HepG2 (cell line): Measurements from ENCODE around the gene SEMA6D. TPM values are rescaled to one million over a fixed set of nuclear protein-coding genes. Genes with fewer than 3 reads are reported as not detected.

ENCODE experiments used
- ATAC-seq: fragments of 200-7000 bp; cut with Tn5 transposase; 3 replicates; pipeline ENCODE4 v1.9.1; 2020; ENCODE audit warnings: mild to moderate bottlenecking, moderate library complexity
- BruUV-seq: library from RNA; stranded (reverse); fragments of 400-500 nt; replicated peaks from 2 replicates; lab custom pipeline; 2021; lab: Mats Ljungman, UMichigan
- CTCF ChIA-PET: fragments of 300-600 bp; formaldehyde crosslinking; extraction: SDS; loops from one replicate; lab custom pipeline; 2021; ENCODE audit warnings: low total read pairs, inconsistent platforms, low intra/inter-chr PET ratio; lab: Yijun Ruan, JAX
- POLR2A ChIA-PET: fragments of 350-600 bp; sonication (Branson Sonifier 250); formaldehyde crosslinking; loops from one replicate; lab custom pipeline; 2020; ENCODE audit warnings: antibody characterized with exemption, inconsistent platforms; lab: Yijun Ruan, JAX
- DNase-seq: peaks from one replicate; pipeline ENCODE4 v3.0.0-alpha.2; 2015; ENCODE audit warnings: low spot score
- FAIRE-seq: peaks from 3 replicates; lab custom pipeline; 2011; peaks lifted over from hg19 to GRCh38; lab: Jason Lieb, UNC
- H2AFZ ChIP-seq: one replicate; pipeline ENCODE4 v1.6.1; 2011; ENCODE audit warnings: low read length, inconsistent platforms
- H3K27ac ChIP-seq: fragments of 300-600 bp; 3 replicates; pipeline ENCODE4 v1.8.0; 2011; ENCODE audit warnings: mixed run types, mild to moderate bottlenecking, mixed read lengths, low read length, inconsistent platforms; ENCODE audit not compliant: insufficient read depth; ENCODE audit errors: extremely low read length
- H3K27me3 ChIP-seq, 2 experiments: fragments of 200-600 bp in 1 of 2; 2 replicates in 1 of 2; 3 replicates in 1 of 2; pipeline versions ENCODE4 v1.6.0 to v1.8.0; 2011; ENCODE audit warnings: low read length in 2 of 2, mild to moderate bottlenecking in 2 of 2, moderate library complexity in 2 of 2, inconsistent platforms in 1 of 2; ENCODE audit not compliant: insufficient read depth in 2 of 2, control insufficient read depth in 1 of 2
- H3K36me3 ChIP-seq, 2 experiments: fragments of 200-600 bp in 1 of 2; replicated peaks in 1 of 2; 2 replicates in 1 of 2; 3 replicates in 1 of 2; pipeline versions ENCODE4 v1.5.1 to v1.8.0; 2011; ENCODE audit warnings: low read length in 2 of 2, inconsistent platforms in 1 of 2; ENCODE audit not compliant: insufficient read depth in 2 of 2, control insufficient read depth in 1 of 2
- H3K4me1 ChIP-seq: 2 replicates; pipeline ENCODE4 v1.5.1; 2012; ENCODE audit warnings: low read length, inconsistent platforms; ENCODE audit not compliant: insufficient read depth
- H3K4me2 ChIP-seq: 2 replicates; pipeline ENCODE4 v1.6.0; 2011; ENCODE audit warnings: low read depth, low read length, inconsistent platforms
- H3K4me3 ChIP-seq, 3 experiments: fragments of 200-600 bp in 1 of 3; sonication (generic), shearing (Covaris generic) in 1 of 3; replicated peaks in 1 of 3; 2 replicates each; pipeline ENCODE4 v1.5.1; 2011 to 2016; ENCODE audit warnings: low read length in 3 of 3, inconsistent platforms in 2 of 3, low read depth in 2 of 3, mild to moderate bottlenecking in 2 of 3, control low read depth in 1 of 3, mixed read lengths in 1 of 3; ENCODE audit not compliant: insufficient read depth in 1 of 3
- H3K79me2 ChIP-seq: one replicate; pipeline ENCODE4 v1.6.1; 2011; ENCODE audit warnings: low read length, inconsistent platforms; ENCODE audit not compliant: insufficient read depth
- H3K9ac ChIP-seq: 2 replicates; pipeline ENCODE4 v1.6.0; 2011; ENCODE audit warnings: mild to moderate bottlenecking, low read depth, low read length, inconsistent platforms; ENCODE audit not compliant: insufficient read depth
- H3K9me3 ChIP-seq: 2 replicates; pipeline ENCODE4 v1.5.1; 2012; ENCODE audit warnings: mild to moderate bottlenecking, low read length
- H4K20me1 ChIP-seq: 2 replicates; pipeline ENCODE4 v1.6.0; 2011; ENCODE audit warnings: inconsistent platforms, mild to moderate bottlenecking, low read length, moderate library complexity; ENCODE audit not compliant: insufficient read depth
- ATF7-NPFF ChIP-seq: sonication (generic); formaldehyde crosslinking; IDR thresholded peaks from 2 replicates; pipeline ENCODE4 v1.8.1; 2023; ENCODE audit warnings: mild to moderate bottlenecking, low read depth, missing genetic modification reagents, moderate library complexity
- BCLAF1 ChIP-seq: fragments of 450-650 bp; IDR thresholded peaks from 2 replicates; pipeline ENCODE4 v1.6.1; 2017; ENCODE audit warnings: mild to moderate bottlenecking
- ELF3 ChIP-seq: IDR thresholded peaks from 2 replicates; pipeline ENCODE4 v1.6.1; 2016; ENCODE audit warnings: missing genetic modification reagents, missing compliant biosample characterization
- KLF6 ChIP-seq: IDR thresholded peaks from 2 replicates; pipeline ENCODE4 v1.8.0; 2016; ENCODE audit warnings: missing biosample characterization, missing genetic modification reagents
- PHF8 ChIP-seq: sonication (generic); formaldehyde crosslinking; IDR thresholded peaks from 2 replicates; pipeline ENCODE4 v1.5.0; 2020; ENCODE audit warnings: missing genetic modification reagents
- SAP130 ChIP-seq: IDR thresholded peaks from 2 replicates; pipeline ENCODE4 v1.6.1; 2016; ENCODE audit warnings: low read depth
- TEAD2 ChIP-seq: sonication (generic); formaldehyde crosslinking; IDR thresholded peaks from 2 replicates; pipeline ENCODE4 v1.9.0; 2021; ENCODE audit warnings: missing genetic modification reagents
- THYN1 ChIP-seq: sonication (generic); formaldehyde crosslinking; IDR thresholded peaks from 2 replicates; pipeline ENCODE4 v1.8.1; 2023; ENCODE audit warnings: low read depth, mild to moderate bottlenecking, moderate library complexity, missing genetic modification reagents, borderline replicate concordance
- ZBTB39 ChIP-seq: sonication (generic); formaldehyde crosslinking; IDR thresholded peaks from 2 replicates; pipeline ENCODE4 v1.5.0; 2020; ENCODE audit warnings: missing genetic modification reagents
- ZBTB46 ChIP-seq: sonication (generic); formaldehyde crosslinking; IDR thresholded peaks from 2 replicates; pipeline ENCODE4 v1.4.0; 2020; ENCODE audit warnings: mild to moderate bottlenecking, missing genetic modification reagents, borderline replicate concordance
- ZFP41 ChIP-seq: sonication (generic); formaldehyde crosslinking; IDR thresholded peaks from 2 replicates; pipeline ENCODE4 v1.4.0; 2020; ENCODE audit warnings: mild to moderate bottlenecking, missing genetic modification reagents, borderline replicate concordance
- ZFYVE20 ChIP-seq: sonication (generic); formaldehyde crosslinking; IDR thresholded peaks from 2 replicates; pipeline ENCODE4 v1.8.0; 2023; ENCODE audit warnings: low read depth, mild to moderate bottlenecking, moderate library complexity, missing genetic modification reagents, borderline replicate concordance
- ZNF143 ChIP-seq: sonication (generic); formaldehyde crosslinking; IDR thresholded peaks from 2 replicates; pipeline ENCODE4 v1.4.0; 2020; ENCODE audit warnings: missing genetic modification reagents
- ZNF441 ChIP-seq: sonication (generic); formaldehyde crosslinking; IDR thresholded peaks from 2 replicates; pipeline ENCODE4 v1.7.0; 2021; ENCODE audit warnings: missing genetic modification reagents, borderline replicate concordance
- ZNF549 ChIP-seq: sonication (generic); formaldehyde crosslinking; IDR thresholded peaks from 2 replicates; pipeline ENCODE4 v1.5.0; 2020; ENCODE audit warnings: missing genetic modification reagents
- ZNF563 ChIP-seq: sonication (generic); formaldehyde crosslinking; IDR thresholded peaks from 2 replicates; pipeline ENCODE4 v1.8.0; 2022; ENCODE audit warnings: mild to moderate bottlenecking, moderate library complexity, missing genetic modification reagents
- ZNF570 ChIP-seq: sonication (generic); formaldehyde crosslinking; IDR thresholded peaks from 2 replicates; pipeline ENCODE4 v1.4.0; 2020; ENCODE audit warnings: mild to moderate bottlenecking, missing genetic modification reagents, borderline replicate concordance
- ZNF839 ChIP-seq: sonication (generic); formaldehyde crosslinking; IDR thresholded peaks from 2 replicates; pipeline ENCODE4 v1.4.0; 2020; ENCODE audit warnings: missing genetic modification reagents, mild to moderate bottlenecking, borderline replicate concordance
- WGBS: methylation state at CpG from one replicate; pipeline ENCODE4 v1.1.6; 2017; ENCODE audit warnings: low lambda C conversion rate; 5-methylcytosine and 5-hydroxymethylcytosine counted together
- in situ Hi-C: cut with HindIII; loops from 2 replicates; pipeline ENCODE4 v1.10.0; 2017; ENCODE audit warnings: low pct_unique_long_range_greater_than_20kb; ENCODE audit not compliant: extremely low pct_ligation_motif_present
- intact Hi-C: fragments of 100-400 bp; cut with micrococcal nuclease; formaldehyde crosslinking; loops from one replicate; pipeline ENCODE4 v1.10.0; 2022; ENCODE audit not compliant: unreplicated experiment
- polyA plus RNA-seq, 8 experiments: library from polyadenylated mRNA; depleted of rRNA in 3 of 8; stranded (reverse) in 7 of 8; unstranded in 1 of 8; fragments of >200 nt; fragmentation: Illumina TruSeq in 4 of 8; extraction: Trizol in 4 of 8; gene quantifications; 2 replicates each; pipeline versions ENCODE4 v1.2.1 to v1.2.3, GENCODE V29; 2011 to 2016; ENCODE audit warnings: low read depth in 4 of 8, missing spikeins in 1 of 8, mixed read lengths in 1 of 8; ENCODE audit not compliant: insufficient read depth in 1 of 8
- total RNA-seq, 5 experiments: library from RNA; depleted of rRNA; stranded (reverse); fragments of >200 nt; fragmentation: Illumina TruSeq; extraction: Trizol; gene quantifications; 2 replicates each; pipeline ENCODE4 v1.2.3, GENCODE V29; 2016; ENCODE audit warnings: low read depth in 1 of 5

The SEMA6D gene
- total and polyA plus RNA-seq, 2 of the 13 experiments (the other 11 are each of a cell fraction or from before 2014, with no cell fraction given), result not detected

- TF ChIP-seq ATF7-NPFF (CRISPR knock-in tag), result no peak
- no peak for TF ChIP-seq ZNF143
Observed at GRCh38 chr15:47819158-47819557, 101.9 kb downstream of the SEMA6D start (continued).

GRCh38 chr15:47820057-47820746 lies 102.9 kb downstream of the SEMA6D start:
- Histone ChIP-seq H3K27ac (no peak overlapping the region), H3K9me3 (peaks cover 18% of the 10 kb centered on the region), H4K20me1 (no peaks in the 10 kb centered on the region), H3K27me3 (no peaks in the 10 kb centered on the region), H3K4me3 (no peak overlapping the region), H2AFZ (no peak overlapping the region), H3K9ac (no peak overlapping the region), H3K4me1 (no peaks in the 10 kb centered on the region), H3K4me2 (no peak overlapping the region), H3K36me3 (no peaks in the 10 kb centered on the region), H3K79me2 (no peaks in the 10 kb centered on the region)
- ChIA-PET POLR2A (no interaction called here), CTCF (no interaction called here)
- intact Hi-C loops (no loop called here), in situ Hi-C loops (no loop called here)
- 7% methylated on average over 9 of the region's 9 CpGs for WGBS
- DNase-seq (no peak), FAIRE-seq (no peak), ATAC-seq (no peak)
- BruUV-seq, result no TSS peak
- TF ChIP-seq ZNF563 (no peak), ZFP41 (CRISPR knock-in tag) (no peak), ZBTB46 (CRISPR knock-in tag) (no peak), THYN1 (CRISPR knock-in tag) (no peak), ZNF839 (no peak), ZNF549 (no peak), ZNF570 (CRISPR knock-in tag) (no peak), ZFYVE20 (CRISPR knock-in tag) (no peak), SAP130 (CRISPR knock-in tag) (no peak), TEAD2 (CRISPR knock-in tag) (no peak), KLF6 (no peak), BCLAF1 (no peak), ZBTB39 (no peak), PHF8 (CRISPR knock-in tag) (no peak), ELF3 (no peak), ZNF441 (no peak)
